ENCODE measurements around the gene DOCK4. TPM values are rescaled to one million over a fixed set of nuclear protein-coding genes. Genes with fewer than 3 reads are reported as not detected.

The DOCK4 gene
- total RNA-seq, 1 experiment from 2014 or later, result 31.4 TPM

DNA sequence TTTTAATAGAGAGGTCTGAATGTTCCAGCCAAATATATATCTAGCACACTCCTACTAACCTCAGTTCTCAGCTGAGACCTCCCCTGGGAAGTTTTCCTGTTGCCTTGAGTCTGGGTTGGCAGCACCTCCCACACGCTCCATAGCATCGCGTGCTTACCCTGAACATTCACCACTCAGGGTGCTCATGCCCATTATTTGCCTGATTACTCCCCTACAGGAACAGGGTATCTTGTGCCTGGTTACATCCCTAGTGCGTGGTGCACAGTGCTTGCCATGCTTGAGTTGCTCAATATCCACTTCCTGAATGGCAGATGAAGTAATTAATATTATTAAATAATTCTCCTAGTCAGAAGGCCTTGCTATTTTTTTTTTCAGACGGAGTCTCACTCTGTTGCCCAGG is 374.0 kb downstream of the DOCK4 start:
- Mint-ChIP-seq H3K27me3 (ENCODE audit: insufficient read depth, unreplicated experiment) (no peaks in the 10 kb centered on the region), H3K4me1 (ENCODE audit: insufficient read depth, unreplicated experiment) (peaks cover 25% of the 10 kb centered on the region), H3K9me3 (ENCODE audit: unreplicated experiment) (peaks cover 22% of the 10 kb centered on the region), H3K36me3 (ENCODE audit: insufficient read depth, unreplicated experiment) (peaks cover 11% of the 10 kb centered on the region), H3K27ac (ENCODE audit: low read depth, unreplicated experiment) (no peak overlapping the region), H3K4me3 (ENCODE audit: unreplicated experiment) (no peak overlapping the region)
- ChIA-PET POLR2A (no interaction called here), CTCF (interaction anchor here (0.6 to 2.1 kb wide), 2 partner anchors 23 to 1701 kb away, joined by 4 to 11 read pairs; no protein-coding TSS in a partner anchor)
- no peak for DNase-seq (ENCODE audit: unreplicated experiment)
- BruUV-seq (replicated peaks), result no TSS peak
- TF ChIP-seq, protein P1, sequence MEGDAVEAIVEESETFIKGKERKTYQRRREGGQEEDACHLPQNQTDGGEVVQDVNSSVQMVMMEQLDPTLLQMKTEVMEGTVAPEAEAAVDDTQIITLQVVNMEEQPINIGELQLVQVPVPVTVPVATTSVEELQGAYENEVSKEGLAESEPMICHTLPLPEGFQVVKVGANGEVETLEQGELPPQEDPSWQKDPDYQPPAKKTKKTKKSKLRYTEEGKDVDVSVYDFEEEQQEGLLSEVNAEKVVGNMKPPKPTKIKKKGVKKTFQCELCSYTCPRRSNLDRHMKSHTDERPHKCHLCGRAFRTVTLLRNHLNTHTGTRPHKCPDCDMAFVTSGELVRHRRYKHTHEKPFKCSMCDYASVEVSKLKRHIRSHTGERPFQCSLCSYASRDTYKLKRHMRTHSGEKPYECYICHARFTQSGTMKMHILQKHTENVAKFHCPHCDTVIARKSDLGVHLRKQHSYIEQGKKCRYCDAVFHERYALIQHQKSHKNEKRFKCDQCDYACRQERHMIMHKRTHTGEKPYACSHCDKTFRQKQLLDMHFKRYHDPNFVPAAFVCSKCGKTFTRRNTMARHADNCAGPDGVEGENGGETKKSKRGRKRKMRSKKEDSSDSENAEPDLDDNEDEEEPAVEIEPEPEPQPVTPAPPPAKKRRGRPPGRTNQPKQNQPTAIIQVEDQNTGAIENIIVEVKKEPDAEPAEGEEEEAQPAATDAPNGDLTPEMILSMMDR (IDR thresholded peaks at IDR 0.05; ENCODE audit: unreplicated experiment), result no peak
- intact Hi-C loops (cut with micrococcal nuclease), result no loop called here

DNA sequence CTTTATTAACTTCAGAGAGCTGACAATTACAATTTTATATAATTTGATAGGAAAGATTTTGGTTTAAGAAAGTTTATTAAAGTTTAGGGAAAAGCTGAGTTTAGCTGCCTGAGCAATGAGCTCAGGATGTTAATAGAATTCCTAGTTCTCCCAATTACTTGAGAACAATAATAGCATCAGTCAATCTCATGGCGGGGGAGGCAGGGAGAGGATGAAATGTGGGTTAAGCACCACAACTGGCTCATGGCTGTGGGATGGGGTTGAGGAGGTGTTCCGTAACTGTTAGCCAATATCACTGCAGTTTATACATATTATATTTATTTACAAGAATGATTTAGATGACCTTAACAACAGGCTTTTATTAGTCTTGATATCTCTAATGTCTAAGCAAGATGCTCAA is 377.0 kb downstream of the DOCK4 start:
- CTCF ChIA-PET, result interaction anchor here (0.7 kb wide), 1 partner anchor 81 kb away, joined by 3 read pairs; no protein-coding TSS in a partner anchor
- peaks cover 14% of the 10 kb centered on the region for H3K9me3 Mint-ChIP-seq (ENCODE audit: unreplicated experiment)
- no peak overlapping the region for H3K4me3 Mint-ChIP-seq (ENCODE audit: unreplicated experiment)

DNA sequence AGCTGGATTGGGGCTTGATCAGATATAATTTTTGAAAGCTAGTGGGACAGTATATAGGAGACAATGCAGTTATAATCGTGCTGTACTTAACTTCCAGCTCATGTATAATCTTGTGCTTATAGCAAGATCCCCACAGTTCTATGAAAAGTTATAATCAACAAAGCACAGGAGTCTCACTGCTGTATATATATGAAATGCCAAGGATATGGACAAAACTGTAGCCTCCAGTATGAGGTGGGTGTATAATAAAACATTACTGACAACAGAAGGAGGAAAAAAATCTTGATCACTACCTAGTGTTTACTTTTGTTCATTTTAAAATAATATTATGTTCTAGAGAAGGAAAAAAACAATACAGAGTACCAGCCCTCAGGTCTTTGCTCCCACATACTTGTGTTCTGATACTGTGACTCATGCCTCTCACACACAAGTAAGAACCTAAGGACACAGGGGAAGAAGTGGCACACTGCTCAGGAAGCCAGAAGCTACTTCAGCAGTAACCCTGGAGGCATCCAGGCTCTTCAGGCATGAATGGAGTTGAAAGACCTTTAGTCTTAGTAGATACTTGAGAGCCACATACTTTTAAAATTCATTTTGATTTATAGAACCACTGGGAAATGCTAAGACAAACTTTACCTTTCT is 378.2 kb downstream of the DOCK4 start:
- Mint-ChIP-seq H3K4me3 (ENCODE audit: unreplicated experiment) (no peak overlapping the region), H3K27ac (ENCODE audit: low read depth, unreplicated experiment) (peak overlapping the region; percentile 64), H3K27me3 (ENCODE audit: insufficient read depth, unreplicated experiment) (no peaks in the 10 kb centered on the region), H3K36me3 (ENCODE audit: insufficient read depth, unreplicated experiment) (peaks cover 11% of the 10 kb centered on the region), H3K9me3 (ENCODE audit: unreplicated experiment) (peaks cover 14% of the 10 kb centered on the region), H3K4me1 (ENCODE audit: insufficient read depth, unreplicated experiment) (peaks cover 19% of the 10 kb centered on the region)
- intact Hi-C loops (cut with micrococcal nuclease), result no loop called here
- ChIA-PET POLR2A (interaction anchor here (0.6 to 2.1 kb wide), 2 partner anchors 8 to 27 kb away, joined by 4 to 7 read pairs; no protein-coding TSS in a partner anchor), CTCF (interaction anchor here (0.6 to 1.4 kb wide), 7 partner anchors 13 to 722 kb away, joined by 3 read pairs; no protein-coding TSS in a partner anchor)
- DNase-seq (ENCODE audit: unreplicated experiment), result peak; percentile 70
- no TSS peak for BruUV-seq (replicated peaks)
- TF ChIP-seq, protein P1 (IDR thresholded peaks at IDR 0.05; ENCODE audit: unreplicated experiment), result no peak

More for the DNA sequence above, 377.0 kb downstream of the DOCK4 start:
- H3K36me3 Mint-ChIP-seq (ENCODE audit: insufficient read depth, unreplicated experiment), result peaks cover 11% of the 10 kb centered on the region
- intact Hi-C loops (cut with micrococcal nuclease), result no loop called here
- no TSS peak for BruUV-seq (replicated peaks)
- POLR2A ChIA-PET, result interaction anchor here (0.6 kb wide), 2 partner anchors 23 to 40 kb away, joined by 3 to 4 read pairs; no protein-coding TSS in a partner anchor
- H3K27ac Mint-ChIP-seq (ENCODE audit: low read depth, unreplicated experiment), result no peak overlapping the region
- TF ChIP-seq, protein P1 (IDR thresholded peaks at IDR 0.05; ENCODE audit: unreplicated experiment), result no peak
- peaks cover 19% of the 10 kb centered on the region for H3K4me1 Mint-ChIP-seq (ENCODE audit: insufficient read depth, unreplicated experiment)
- no peak for DNase-seq (ENCODE audit: unreplicated experiment)
- no peaks in the 10 kb centered on the region for H3K27me3 Mint-ChIP-seq (ENCODE audit: insufficient read depth, unreplicated experiment)

DNA sequence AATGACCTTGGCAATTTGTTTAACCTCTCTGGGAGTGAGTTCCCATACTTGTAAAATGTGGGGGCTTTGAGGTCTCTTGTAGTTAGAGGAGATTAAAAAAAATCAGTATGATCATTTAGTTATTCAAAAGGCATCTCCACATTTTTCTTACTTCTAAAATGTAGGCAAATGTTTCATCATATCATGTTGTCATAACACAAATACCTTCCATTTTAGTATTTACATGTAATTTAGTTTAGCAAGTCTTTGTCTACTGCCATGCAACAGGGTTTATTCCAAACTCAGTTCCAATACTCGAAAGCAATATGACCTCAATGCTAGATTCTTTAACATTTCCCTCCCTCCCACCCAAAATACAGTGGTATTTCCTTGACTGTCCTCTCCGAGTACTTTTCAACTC is 381.2 kb downstream of the DOCK4 start:
- Mint-ChIP-seq H3K4me1 (ENCODE audit: insufficient read depth, unreplicated experiment) (peaks cover 8% of the 10 kb centered on the region), H3K27me3 (ENCODE audit: insufficient read depth, unreplicated experiment) (no peaks in the 10 kb centered on the region), H3K36me3 (ENCODE audit: insufficient read depth, unreplicated experiment) (peaks cover 10% of the 10 kb centered on the region), H3K27ac (ENCODE audit: low read depth, unreplicated experiment) (no peak overlapping the region), H3K9me3 (ENCODE audit: unreplicated experiment) (no peaks in the 10 kb centered on the region), H3K4me3 (ENCODE audit: unreplicated experiment) (no peak overlapping the region)
- intact Hi-C loops (cut with micrococcal nuclease), result no loop called here
- TF ChIP-seq, protein P1 (IDR thresholded peaks at IDR 0.05; ENCODE audit: unreplicated experiment), result no peak
- ChIA-PET POLR2A (no interaction called here), CTCF (interaction anchor here (0.6 kb wide), 1 partner anchor 797 kb away, joined by 3 read pairs; no protein-coding TSS in a partner anchor)
- BruUV-seq (replicated peaks), result no TSS peak
- no peak for DNase-seq (ENCODE audit: unreplicated experiment)

Data from MCF 10A (cell line).